Measurements from ENCODE around the gene C4orf33.

The C4orf33 gene

GRCh38 chr4:129131343-129131742, 35.4 kb downstream of the C4orf33 start:
- no peak for DNase-seq

- DNase-seq = no peak
Observed at GRCh38 chr4:129136433-129136832, 40.5 kb downstream of the C4orf33 start.

- no peak for DNase-seq
Observed at GRCh38 chr4:129138810-129139496, 43.0 kb downstream of the C4orf33 start.

GRCh38 chr4:129140521-129140920, 44.6 kb downstream of the C4orf33 start:
- DNase-seq = no peak

- no peak for DNase-seq
Observed at GRCh38 chr4:129143359-129143758, 47.4 kb downstream of the C4orf33 start.

- no peak for DNase-seq
Observed at GRCh38 chr4:129144755-129145206, 48.8 kb downstream of the C4orf33 start.

GRCh38 chr4:129145222-129145730, 49.3 kb downstream of the C4orf33 start:
- no peak for DNase-seq

GRCh38 chr4:129146639-129147038, 50.7 kb downstream of the C4orf33 start:
- DNase-seq = no peak

GRCh38 chr4:129148892-129149291, 52.9 kb downstream of the C4orf33 start:
- no peak for DNase-seq

GRCh38 chr4:129149906-129150305, 54.0 kb downstream of the C4orf33 start:
- no peak for DNase-seq

GRCh38 chr4:129152350-129152749, 56.4 kb downstream of the C4orf33 start:
- DNase-seq = no peak

- DNase-seq = no peak
Observed at GRCh38 chr4:129153700-129154099, 57.7 kb downstream of the C4orf33 start.

GRCh38 chr4:129162450-129162849, 66.5 kb downstream of the C4orf33 start:
- no peak for DNase-seq

GRCh38 chr4:129163427-129163826, 67.5 kb downstream of the C4orf33 start:
- DNase-seq = no peak

GRCh38 chr4:129164243-129164642, 68.3 kb downstream of the C4orf33 start:
- DNase-seq = no peak

Measured in stimulated activated CD8-positive, alpha-beta memory T cell treated with anti-CD3 and anti-CD28 coated beads, Interleukin-4, amount 100 ng/mL, for 48 hours (primary cell).